H4 (cell line): ENCODE measurements around the gene OR5AL1. TPM values are rescaled to one million over a fixed set of nuclear protein-coding genes. Genes with fewer than 3 reads are reported as not detected.
"Not testable (repeated sequence)": the region's sequence is repeated elsewhere in the genome, so short reads cannot be mapped to it uniquely, and the experiment has no call there.

Source experiments
- DNase-seq: peaks from one replicate; pipeline ENCODE4 v3.0.0-alpha.2; 2015; ENCODE audit warnings: low spot score
- total RNA-seq: library from RNA; depleted of rRNA; stranded (reverse); fragments of >200 nt; shearing (Covaris generic); gene quantifications from 2 replicates; pipeline ENCODE4 v1.2.3, GENCODE V29; 2014; rRNA removed

The OR5AL1 gene
- not detected in 2 replicates for total RNA-seq

- DNase-seq = no peak
Observed at GRCh38 chr11:56412396-56412795, at the start of gene OR5AL1. TSS of gene OR5AL1 (plus strand) at chr11:56412696.

- DNase-seq = no peak
Observed at GRCh38 chr11:56375324-56375723, 37.2 kb upstream of the OR5AL1 start, which contains the start of gene OR8U1. TSS of gene OR8U1 (plus strand) at chr11:56375624. CDS start at chr11:56375624, 0 bp downstream.

- no peak for DNase-seq
Observed at GRCh38 chr11:56380120-56380519, 32.4 kb upstream of the OR5AL1 start.

GRCh38 chr11:56394381-56394780 is 18.1 kb upstream of the OR5AL1 start:
- no peak for DNase-seq

GRCh38 chr11:56396047-56396446 is 16.4 kb upstream of the OR5AL1 start:
- DNase-seq = peak; percentile 9

- not testable (repeated sequence) for DNase-seq
Observed at GRCh38 chr11:56401858-56402461, 10.5 kb upstream of the OR5AL1 start.

GRCh38 chr11:56404393-56404792 is 8.1 kb upstream of the OR5AL1 start:
- no peak for DNase-seq

GRCh38 chr11:56410801-56411200 is 1.7 kb upstream of the OR5AL1 start:
- no peak for DNase-seq

- no peak for DNase-seq
Observed at GRCh38 chr11:56453521-56453920, 41.0 kb downstream of the OR5AL1 start.

GRCh38 chr11:56457076-56457475 is 44.6 kb downstream of the OR5AL1 start:
- no peak for DNase-seq

Other genes with a start within 250 kb of the OR5AL1 start
- not detected in 2 replicates for gene OR5J2, start 236.1 kb upstream of the OR5AL1 start, total RNA-seq
- not detected in 2 replicates for gene OR5T2, start 178.4 kb upstream of the OR5AL1 start, total RNA-seq
- not detected in 2 replicates for gene OR5T3, start 160.4 kb upstream of the OR5AL1 start, total RNA-seq
- gene OR5T1, start 138.5 kb upstream of the OR5AL1 start, total RNA-seq = not detected in 2 replicates
- gene OR8H1, start 120.4 kb upstream of the OR5AL1 start, total RNA-seq = not detected in 2 replicates
- not detected in 2 replicates for gene OR8K3, start 97.6 kb upstream of the OR5AL1 start, total RNA-seq
- not detected in 2 replicates for gene OR8K1, start 66.7 kb upstream of the OR5AL1 start, total RNA-seq
- not detected in 2 replicates for gene OR8J1, start 58.4 kb upstream of the OR5AL1 start, total RNA-seq
- gene OR8U1, start 37.1 kb upstream of the OR5AL1 start, total RNA-seq = not detected in 2 replicates
- not detected in 2 replicates for gene OR5M3, start 60.7 kb downstream of the OR5AL1 start, total RNA-seq
- not detected in 2 replicates for gene OR5M8, start 78.7 kb downstream of the OR5AL1 start, total RNA-seq
- gene OR5M11, start 130.6 kb downstream of the OR5AL1 start, total RNA-seq = not detected in 2 replicates
- gene OR5M10, start 165.0 kb downstream of the OR5AL1 start, total RNA-seq = not detected in 2 replicates
- not detected in 2 replicates for gene OR5M1, start 202.2 kb downstream of the OR5AL1 start, total RNA-seq
- not detected in 2 replicates for gene OR5AP2, start 229.7 kb downstream of the OR5AL1 start, total RNA-seq